ENCODE data around the gene ARHGEF33.

ARHGEF33 gene

DNA sequence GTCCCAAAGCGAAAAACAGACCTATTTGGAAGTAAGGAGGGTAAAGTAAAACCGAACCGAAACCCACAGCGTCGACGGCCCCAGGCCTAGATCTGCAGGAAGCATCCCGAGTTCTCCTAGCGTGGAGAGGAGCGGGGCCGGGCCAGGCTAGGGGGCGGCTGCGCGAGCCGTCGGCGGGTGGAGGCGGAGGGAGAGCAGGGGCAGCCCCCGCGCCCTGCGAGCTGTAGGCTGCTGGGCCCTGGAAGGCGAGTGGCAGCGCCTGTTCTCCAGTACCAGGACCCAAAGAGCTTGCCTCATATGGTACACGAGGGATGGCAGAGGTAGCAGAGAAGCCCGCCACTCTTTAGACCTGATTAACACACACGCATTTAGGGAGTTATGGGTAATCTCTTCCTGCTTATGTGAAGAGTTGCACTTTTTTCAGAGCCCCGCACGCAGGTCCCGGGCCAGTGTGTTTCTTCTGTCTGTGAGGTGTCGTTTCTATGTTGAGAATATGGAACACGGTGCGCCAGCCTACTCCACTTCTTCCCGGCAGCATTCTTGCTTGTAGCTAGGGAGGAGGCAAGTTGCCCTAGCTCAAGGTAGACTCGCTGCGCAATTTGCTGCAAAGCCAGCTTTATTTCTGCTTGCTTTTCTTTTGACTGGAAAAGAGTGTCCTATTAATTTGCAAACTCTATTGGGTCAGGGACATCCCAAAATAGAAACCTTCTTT, 71.1 kb downstream of the ARHGEF33 start:
- DNase-seq (ENCODE audit: low read depth): no peak

DNA sequence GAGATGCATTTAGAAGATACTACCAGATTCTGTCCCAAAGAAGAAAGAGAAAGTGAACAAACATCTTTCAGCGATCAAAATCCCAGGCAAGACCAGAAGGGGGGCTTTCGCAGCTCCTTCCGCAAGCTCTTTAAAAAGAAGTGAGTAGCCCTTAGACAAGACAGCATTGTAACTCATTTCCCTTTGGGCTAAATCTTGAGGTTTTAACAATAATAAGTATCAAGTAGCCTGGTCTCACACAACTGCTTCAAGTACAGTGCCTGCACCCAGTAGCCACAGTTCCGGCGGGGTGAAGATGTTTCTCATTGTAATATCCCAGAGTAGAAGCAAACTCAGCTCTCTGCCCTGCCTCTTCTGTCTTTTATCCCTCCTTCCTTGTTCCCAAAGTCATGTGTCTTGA, 76.3 kb downstream of the ARHGEF33 start:
- DNase-seq (ENCODE audit: low read depth): no peak

DNA sequence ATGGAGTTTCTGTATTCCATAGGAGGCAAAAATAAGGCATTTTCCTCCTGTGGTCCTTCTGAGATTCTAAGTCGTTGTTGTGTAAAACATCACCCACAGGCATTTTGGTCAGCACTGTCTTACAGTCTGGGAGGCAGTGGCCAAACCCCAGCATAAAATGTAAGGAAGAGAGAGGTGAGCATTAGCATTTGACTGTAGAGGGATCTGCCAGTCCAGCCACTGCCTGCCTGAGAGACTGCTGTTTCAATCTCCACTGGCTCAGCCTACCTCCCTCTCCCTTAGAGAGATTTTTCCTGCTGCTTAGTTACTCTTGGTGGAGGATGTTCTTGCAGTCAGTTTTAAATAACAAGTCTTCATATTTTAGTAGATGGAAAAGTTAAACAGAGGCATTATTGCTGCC, 77.0 kb downstream of the ARHGEF33 start:
- DNase-seq (ENCODE audit: low read depth): no peak

DNA sequence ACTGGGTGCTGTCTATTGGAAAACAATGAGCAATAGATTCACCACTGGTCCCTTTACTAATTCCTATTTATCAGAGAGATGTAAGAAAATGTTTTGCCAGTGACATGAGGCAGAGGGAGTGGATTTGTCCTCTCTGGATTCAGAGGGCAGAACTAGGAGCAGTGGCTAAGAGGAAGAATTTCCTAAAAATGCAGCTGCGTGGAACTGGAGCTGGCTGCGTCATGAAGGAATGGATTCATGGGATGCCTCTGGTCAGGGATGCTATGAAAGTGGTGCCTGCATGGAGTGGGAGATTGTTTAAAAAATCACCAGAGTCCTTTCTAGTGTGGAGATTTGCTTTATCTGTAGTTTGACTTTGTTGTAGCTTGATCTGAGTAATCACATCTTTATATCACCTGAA, 78.3 kb downstream of the ARHGEF33 start:
- DNase-seq (ENCODE audit: low read depth): no peak

DNA sequence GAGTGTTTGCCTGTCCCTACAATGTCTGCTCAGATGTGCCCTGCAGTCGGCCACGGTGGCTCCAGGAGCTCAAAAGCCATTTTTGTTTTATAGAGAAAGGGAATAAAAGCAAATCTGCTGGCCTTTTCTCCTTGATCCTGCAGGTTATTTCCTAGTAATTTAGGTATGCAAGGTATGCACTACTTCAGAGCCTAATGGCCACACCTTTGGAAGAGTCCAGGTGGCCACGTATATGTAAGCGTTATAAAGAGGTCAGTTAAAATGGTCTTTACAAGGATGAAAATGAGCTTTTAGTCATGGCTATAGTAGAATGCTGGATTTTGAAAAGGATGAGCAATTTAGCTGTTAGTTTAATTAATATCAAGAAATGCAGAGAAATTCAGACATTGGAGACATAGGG, 81.7 kb downstream of the ARHGEF33 start:
- no peak for DNase-seq (ENCODE audit: low read depth)

DNA sequence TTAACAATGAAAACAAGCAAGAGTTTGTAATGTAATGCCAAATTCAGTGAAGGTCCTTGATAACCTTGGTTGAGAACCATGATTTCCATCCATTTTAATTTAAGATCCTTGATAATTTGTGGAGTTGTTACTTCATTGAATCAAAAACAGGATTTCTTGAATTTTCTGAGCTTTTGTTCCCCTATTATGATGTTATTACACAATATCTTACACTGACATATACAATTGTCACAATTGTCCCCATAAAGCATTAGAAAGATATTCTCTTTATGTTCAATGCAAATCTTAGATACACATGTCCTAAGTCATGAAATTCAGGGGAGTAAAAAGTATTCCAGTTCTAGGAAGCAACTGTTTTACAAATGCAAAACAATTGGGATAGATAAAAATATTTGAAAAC, 83.6 kb downstream of the ARHGEF33 start:
- no peak for DNase-seq (ENCODE audit: low read depth)

DNA sequence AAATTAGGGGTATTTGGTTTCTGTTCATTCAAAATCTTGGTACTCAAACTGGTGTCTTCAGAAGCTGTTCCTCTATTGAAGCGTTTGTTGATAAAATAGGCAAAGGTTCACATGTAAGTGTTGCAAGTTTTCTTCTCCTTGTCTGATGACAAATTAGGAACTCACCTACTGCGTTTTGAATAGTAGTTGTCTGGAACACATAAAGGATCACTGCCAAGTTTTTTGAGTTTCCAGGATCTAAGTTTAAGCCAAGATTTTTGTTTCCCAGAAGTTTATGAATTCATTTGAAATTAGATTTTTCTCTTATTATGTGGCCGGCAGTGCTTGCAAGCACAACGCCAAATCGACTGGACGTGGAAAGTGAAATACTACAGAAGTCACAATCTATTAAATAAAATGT, 85.4 kb downstream of the ARHGEF33 start:
- no peak for DNase-seq (ENCODE audit: low read depth)

DNA sequence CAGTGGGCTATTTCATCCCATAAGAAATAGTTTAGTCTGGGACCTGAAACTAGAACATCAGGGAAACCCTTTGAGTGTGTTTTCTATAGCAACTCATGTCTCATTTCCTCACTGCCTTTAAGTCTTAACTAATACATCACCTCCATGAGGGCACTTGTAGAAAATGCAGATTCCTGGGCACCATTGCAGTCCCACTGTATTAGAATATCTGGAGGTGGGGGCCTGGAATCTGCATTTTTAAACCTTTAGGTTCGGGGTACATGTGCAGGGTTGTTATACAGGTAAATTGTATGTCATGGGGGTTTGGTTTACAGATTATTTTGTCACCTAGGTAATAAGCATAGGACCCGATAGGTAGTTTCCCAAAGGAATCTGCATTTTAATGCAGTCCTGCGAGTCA, 87.4 kb downstream of the ARHGEF33 start:
- DNase-seq (ENCODE audit: low read depth): no peak

DNA sequence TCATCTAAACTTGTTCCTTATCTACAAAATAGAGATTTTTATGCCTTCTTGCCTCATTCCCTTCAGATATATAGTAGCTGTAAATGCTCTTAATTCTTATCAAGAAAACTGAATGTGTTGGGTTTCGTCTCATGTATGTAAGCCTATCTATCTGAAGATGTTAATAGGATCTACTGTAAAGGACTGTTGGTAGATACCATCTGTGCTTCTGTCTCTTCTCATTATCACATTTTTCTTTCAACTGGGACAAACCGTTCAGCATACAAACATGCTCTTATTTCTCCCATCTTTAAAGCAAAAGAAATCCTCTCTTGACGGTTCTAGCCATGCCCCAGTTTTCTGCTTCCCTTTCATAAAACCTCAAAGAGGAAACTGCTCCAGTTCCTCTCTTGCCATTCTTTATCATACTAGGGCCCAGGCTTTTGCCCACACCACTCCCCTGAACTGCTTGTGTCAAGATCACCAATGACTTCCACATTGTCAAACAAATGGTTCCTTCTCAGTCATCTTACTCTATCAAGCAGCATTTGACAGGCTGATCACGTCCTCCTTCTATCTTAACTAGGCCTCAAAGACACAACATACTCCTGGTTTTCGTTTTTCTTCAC, 88.7 kb downstream of the ARHGEF33 start:
- DNase-seq (ENCODE audit: low read depth): no peak

DNA sequence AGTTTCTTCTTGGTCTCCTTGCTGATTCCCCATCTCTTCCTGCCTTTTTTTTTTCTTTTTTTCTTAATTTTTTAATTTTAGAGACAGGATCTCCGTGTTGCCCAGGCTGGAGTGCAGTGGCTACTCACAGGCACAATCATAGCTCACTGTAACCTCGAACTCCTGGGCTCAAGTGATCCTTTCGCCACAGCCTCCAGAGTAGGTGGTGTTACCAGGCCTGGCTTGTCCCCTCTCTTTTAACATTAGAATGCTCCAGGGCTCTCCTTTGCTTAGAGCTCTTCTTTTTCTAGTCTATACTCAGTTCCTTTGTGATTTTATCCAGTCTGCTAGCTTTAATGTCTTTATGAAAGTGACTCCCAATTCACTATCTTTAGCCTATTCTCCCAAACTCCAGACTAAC, 89.2 kb downstream of the ARHGEF33 start:
- no peak for DNase-seq (ENCODE audit: low read depth)

DNA sequence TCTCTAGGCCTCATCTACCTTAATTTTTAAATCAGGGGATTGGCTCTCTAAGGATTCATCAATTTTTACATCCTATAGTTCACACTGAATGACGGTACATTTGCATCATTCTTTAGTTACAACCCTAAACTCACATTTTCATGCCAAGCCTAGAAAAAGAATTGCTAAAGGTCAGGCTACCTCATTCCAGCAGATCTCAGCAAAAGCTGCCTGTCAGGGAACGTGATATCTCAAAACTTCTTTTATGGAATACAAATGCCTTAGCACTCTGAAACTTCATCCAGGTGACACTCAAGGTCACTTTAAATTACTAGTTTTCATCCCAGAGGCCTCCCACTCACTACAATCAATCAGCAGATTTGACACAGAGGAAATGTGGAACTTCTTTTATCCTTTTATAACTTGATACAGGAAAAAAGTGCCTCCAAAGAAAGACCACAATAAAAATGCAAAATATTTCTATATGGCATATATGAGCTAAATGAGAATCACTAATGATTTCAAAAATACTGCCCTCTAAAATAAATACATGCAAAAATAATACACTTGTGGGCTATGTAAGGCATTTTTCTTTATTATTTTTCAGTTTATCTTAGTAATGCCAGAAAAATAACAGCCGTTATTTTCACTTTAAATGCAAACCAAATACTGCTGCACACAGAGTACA, 91.5 kb downstream of the ARHGEF33 start:
- DNase-seq (ENCODE audit: low read depth): no peak

DNA sequence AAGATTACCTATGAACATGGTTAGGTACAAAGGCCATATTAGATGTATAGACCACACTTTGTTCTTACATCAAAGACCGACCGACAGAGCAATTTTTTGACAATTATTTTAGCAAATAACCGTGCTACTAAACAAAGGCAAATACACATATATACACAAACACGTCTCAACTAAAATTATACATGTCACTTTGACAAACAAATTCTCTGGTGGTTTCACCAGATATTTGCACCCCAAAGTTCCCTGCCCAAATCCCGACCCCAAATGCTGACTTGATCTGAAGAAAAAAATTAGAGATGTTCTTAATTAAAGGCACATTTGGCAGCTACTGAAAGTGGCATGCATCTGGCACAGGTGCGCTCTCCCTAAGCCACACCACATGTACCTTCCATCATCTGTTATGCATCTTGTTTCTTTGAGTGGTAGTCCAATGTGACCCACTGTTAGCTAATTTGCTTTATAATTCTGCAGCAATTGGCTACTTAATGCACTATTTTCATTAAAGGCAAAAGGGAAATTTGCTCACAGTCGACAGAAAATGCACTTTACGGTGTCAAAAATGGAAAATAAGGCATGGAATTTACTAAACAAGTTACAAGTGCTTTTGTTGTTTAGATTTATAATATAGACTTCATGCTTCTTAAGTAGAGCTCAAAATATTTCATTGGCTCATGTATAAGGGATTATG, 92.1 kb downstream of the ARHGEF33 start:
- no peak for DNase-seq (ENCODE audit: low read depth)

DNA sequence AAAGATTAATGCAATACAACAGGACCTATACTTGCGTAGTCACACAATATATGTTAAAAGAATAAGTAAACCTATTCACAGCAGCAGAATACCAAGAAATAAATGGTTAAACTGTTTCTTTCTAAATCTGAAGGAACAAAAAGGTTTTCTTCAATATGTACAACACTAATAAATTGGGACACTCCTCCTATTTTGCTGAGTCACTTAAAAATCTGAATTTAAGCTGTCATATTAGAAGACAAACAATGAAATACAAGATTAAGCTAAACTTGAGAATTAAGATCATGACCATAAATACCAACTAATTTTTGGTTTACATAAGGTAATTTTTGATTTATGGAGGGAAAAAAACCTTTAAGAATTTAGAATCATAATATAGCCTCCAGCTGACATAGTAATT, 92.8 kb downstream of the ARHGEF33 start:
- DNase-seq (ENCODE audit: low read depth): no peak

DNA sequence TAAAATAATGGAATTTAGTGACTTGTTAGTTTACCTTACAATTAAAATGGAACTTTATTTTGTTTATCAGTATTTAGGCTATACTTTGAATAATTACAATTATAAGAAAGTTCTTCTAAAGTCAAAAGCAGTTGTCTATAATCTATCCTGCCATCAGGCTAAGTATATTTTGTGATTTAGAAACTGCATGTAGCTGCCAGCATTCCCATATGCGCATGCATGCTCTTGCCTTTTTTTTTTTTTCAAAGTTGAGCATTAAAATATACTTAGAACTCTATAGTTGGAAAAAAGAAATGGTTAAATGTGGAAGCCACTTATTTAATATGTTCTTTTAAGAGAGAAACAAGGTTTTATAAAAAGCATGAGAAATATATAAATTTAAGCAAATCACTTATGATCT, 99.0 kb downstream of the ARHGEF33 start:
- DNase-seq (ENCODE audit: low read depth): no peak

DNA sequence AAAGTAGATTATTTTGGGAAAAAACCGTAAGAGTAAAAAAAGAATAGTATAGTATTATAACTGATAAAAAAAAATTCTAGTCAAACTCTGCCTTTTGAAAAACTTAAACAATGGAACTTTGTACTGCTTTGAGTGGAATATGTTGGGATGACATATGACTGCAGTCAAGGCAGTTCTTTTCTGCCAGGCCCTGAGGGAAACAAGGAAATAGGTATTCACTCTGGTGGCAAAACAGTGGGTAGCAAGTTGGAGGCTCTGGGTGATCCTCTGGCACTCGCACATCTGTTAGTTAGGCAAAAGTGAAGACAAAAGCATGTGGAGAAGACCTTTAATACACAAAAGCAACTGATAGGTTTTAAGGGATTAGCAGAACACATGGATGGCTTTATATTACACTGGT, 102.2 kb downstream of the ARHGEF33 start:
- no peak for DNase-seq (ENCODE audit: low read depth)

DNA sequence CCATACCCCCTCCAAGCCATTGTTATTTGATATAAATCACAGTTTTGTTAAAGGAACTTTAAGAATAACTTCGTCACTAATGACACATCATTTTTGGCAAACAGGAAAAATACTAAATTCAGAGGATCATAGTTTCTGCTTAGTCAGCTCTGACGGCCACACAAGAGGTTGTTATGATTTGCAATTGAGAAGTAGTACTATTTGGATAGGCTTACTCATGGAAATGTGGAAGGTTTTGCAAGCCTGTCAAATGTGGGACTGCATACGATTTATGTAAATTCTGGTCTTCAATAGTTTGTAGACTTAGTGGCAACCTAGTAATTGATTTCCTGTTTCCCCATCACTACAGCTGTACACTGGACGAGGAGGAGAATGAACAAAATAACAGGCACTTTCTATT, 108.1 kb downstream of the ARHGEF33 start:
- DNase-seq (ENCODE audit: low read depth): peak; percentile 81

DNA sequence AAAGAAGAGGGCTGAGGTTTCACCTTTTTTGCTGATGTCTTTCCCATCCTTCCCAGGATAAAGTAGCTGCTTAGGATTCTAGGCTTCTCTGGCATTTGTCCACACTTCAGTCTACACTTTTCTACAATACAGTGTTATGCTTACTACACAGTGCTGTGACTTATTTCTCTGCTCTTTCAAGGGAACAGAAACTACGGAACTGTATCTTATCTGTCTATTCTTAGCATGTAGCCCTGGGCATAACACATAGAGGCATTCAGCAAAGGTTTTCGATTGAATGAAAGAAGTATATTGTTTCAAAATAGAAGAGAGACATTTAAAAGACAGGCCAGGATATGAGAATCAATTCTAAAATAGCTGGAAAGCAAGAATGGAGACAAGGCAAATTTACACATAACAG, 110.9 kb downstream of the ARHGEF33 start:
- DNase-seq (ENCODE audit: low read depth): no peak

DNA sequence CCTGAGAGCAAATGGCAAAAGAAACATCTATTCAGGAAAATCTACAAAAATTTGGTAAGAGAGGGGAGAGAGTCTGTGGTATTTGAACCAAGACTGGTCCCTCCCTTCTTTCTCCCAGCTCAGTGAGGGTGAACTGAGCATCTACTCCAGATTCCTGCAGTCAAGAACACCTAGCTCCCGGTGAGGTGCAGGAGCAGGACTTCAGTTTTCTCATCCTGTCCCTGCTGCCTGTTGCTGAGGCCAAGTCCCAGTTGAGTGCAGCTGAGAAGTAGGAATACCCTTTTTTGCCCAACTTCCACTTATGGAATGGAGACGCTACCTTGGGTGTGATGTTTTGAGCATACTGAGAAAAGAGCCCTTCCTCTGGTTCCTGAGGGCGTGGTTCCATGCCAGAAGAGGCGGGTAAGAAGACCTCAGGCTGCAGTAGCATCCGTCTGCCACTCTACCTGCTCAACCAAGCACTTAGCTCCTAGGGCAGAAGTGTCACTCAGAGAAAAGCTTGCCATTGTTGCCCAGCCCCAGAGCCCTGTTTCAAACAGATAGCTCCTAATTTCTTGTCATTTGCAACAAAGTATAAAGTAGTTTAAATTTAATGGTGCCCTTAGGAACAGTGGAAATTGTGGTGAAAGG, 118.3 kb downstream of the ARHGEF33 start:
- DNase-seq (ENCODE audit: low read depth): no peak

DNA sequence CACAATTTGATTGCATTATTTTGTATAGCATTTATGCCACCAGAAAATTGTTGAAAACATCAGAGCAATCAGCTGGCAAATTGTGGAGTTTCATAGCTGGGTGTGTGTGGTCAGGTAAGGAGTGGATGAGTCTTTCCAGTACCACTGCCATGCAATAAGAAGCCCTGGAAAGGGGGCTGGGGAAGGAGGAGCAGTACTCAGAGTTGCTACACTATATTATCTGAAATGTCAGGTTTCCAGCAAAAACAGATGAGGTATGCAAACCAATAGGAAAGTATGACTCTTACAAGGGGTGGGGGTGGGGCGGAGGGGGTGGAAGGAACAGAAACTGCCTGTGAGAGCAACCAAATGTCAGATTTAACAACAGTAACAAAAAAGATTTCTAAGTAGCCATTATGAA, 119.0 kb downstream of the ARHGEF33 start:
- DNase-seq (ENCODE audit: low read depth): no peak

DNA sequence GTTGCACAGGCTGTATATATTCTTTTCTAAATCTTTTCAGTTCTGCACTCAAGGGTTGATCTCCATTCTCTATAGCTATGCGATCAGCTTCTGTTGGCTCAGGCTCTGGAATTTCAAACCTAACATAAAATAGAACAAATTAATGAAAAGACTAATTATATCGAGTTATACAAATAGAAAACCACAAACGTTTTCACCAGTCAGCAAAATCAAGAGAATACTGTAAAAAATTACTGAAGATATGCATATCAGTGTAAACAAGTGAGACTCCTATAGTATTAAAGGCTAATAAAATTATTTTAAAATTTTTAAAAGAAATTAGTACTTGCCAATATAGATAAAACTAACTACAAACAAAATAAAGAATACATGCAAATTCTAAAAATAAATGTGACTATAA, 124.2 kb downstream of the ARHGEF33 start:
- no peak for DNase-seq (ENCODE audit: low read depth)

DNA sequence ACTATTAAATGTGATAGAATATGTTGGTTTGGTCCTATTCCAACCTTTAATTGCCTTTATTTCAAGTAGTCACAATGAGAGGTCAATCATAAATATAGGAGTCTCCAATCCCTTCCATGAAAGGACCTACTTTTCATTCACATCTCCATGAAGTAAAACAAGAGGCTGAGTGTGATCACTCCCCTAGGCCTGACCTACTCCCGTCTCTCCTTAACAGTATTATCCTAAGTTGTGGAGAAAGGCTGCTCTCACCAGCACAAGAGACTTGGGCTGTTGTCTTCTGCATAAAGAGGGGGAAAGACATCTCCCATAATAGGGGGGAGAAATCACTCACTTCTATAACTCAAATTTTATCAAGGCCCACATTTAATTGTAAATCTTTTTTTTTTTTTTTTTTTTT, 125.7 kb downstream of the ARHGEF33 start:
- no peak for DNase-seq (ENCODE audit: low read depth)

DNA sequence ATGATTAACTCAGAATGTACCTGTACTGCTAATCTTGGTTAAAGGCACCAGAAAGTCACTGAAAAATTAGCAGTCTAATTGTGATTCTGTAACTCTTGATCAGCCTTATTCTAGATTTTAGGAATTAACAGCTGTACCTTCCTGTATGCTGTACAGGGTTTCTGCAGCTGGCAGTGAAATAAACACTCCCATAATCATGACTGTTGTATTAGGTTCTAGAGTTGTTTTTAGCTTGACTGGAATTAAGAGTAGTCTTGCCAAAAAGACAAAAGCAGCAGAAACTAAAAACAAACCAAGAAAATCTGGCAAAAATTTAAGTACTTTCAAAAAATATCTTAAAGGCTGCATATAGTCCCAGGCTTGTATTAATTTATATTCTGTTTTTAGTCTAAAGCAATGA, 127.7 kb downstream of the ARHGEF33 start:
- DNase-seq (ENCODE audit: low read depth): no peak

DNA sequence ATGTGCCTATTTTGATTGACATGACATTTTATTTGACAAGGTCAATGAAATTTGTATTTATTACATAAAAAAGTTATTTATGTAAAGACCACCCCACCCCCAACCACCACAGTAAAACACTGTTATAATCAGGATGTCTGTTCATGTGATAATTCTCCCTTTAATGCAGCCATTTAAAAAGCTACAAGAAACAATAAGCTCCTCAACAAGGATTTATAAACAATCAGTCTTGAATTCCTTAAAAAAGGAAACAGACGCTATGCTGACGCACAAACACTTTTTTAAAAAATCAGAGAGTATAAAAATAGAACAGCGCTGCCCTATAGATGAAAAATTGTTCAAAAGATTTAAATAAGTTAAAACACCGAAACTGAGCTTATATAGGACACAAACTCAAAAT, 129.0 kb downstream of the ARHGEF33 start:
- DNase-seq (ENCODE audit: low read depth): no peak

All from GM04503 (cell line).